ENCODE measurements around the gene HES1. TPM values are rescaled to one million over a fixed set of nuclear protein-coding genes. Genes with fewer than 3 reads are reported as not detected.

Gene HES1
- total and polyA plus RNA-seq, 9 of the 15 experiments (the other 6 are each of a cell fraction or from before 2014, with no cell fraction given) = 3.4 to 37.0 (median 19.3) TPM

- TF ChIP-seq, protein P1, sequence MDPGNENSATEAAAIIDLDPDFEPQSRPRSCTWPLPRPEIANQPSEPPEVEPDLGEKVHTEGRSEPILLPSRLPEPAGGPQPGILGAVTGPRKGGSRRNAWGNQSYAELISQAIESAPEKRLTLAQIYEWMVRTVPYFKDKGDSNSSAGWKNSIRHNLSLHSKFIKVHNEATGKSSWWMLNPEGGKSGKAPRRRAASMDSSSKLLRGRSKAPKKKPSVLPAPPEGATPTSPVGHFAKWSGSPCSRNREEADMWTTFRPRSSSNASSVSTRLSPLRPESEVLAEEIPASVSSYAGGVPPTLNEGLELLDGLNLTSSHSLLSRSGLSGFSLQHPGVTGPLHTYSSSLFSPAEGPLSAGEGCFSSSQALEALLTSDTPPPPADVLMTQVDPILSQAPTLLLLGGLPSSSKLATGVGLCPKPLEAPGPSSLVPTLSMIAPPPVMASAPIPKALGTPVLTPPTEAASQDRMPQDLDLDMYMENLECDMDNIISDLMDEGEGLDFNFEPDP (CRISPR knock-in tag; IDR thresholded peaks at IDR 0.05) = no peak
- TF ChIP-seq ZNF184 (CRISPR knock-in tag; IDR thresholded peaks at IDR 0.05) = no peak
- TF ChIP-seq ZNF436 (CRISPR knock-in tag; IDR thresholded peaks at IDR 0.05) = no peak
- TF ChIP-seq PHTF2 (CRISPR knock-in tag; IDR thresholded peaks at IDR 0.05) = no peak
- no peak for TF ChIP-seq IFI16 (CRISPR knock-in tag; IDR thresholded peaks at IDR 0.05)
- TF ChIP-seq TAL1 (IDR thresholded peaks at IDR 0.05) = 0 out of 2 replicates have a peak, but pooled peaks have one; percentile 29
- peak; percentile 75; the same call in 1 of the 2 replicates for TF ChIP-seq TRIM28 (IDR thresholded peaks at IDR 0.05)
- TF ChIP-seq SRF (CRISPR knock-in tag; IDR thresholded peaks at IDR 0.05) = peak; percentile 69 to 97; a peak in 3 of 4 replicates
- peak; percentile 62 to 65 for TF ChIP-seq AFF1 (IDR thresholded peaks at IDR 0.05; ENCODE audit: low read depth in 1 of 2, partially characterized antibody in 2 of 2)
- peak; percentile 74; the same call in 1 of the 2 replicates for TF ChIP-seq ZNF583 (CRISPR knock-in tag; IDR thresholded peaks at IDR 0.05)
- no peak for TF ChIP-seq ID3 (CRISPR knock-in tag; IDR thresholded peaks at IDR 0.05)
- peak; percentile 10; the same call in 1 of the 2 replicates for TF ChIP-seq ID3 (tag; IDR thresholded peaks at IDR 0.05)
- no peak for TF ChIP-seq SRSF9 (IDR thresholded peaks at IDR 0.05; ENCODE audit: borderline replicate concordance, low read depth, low read length)
- no peak for TF ChIP-seq ZNF347 (CRISPR knock-in tag; IDR thresholded peaks at IDR 0.05; ENCODE audit: low read depth)
- peak; percentile 84 for TF ChIP-seq SOX6 (IDR thresholded peaks at IDR 0.05)
- no peak for TF ChIP-seq RHOXF2B (CRISPR knock-in tag; conservative IDR thresholded peaks at IDR 0.05)
- peak; percentile 76 for TF ChIP-seq CCNT2 (IDR thresholded peaks at IDR 0.05; ENCODE audit: borderline replicate concordance, extremely low read depth, insufficient read length, low read depth, low read length)
- TF ChIP-seq ELF4 (CRISPR knock-in tag; IDR thresholded peaks at IDR 0.05) = 0 out of 2 replicates have a peak, but pooled peaks have one; percentile 17
- TF ChIP-seq SMARCC2 (IDR thresholded peaks at IDR 0.05; ENCODE audit: low read depth) = peak; percentile 79
- no peak for TF ChIP-seq NR1H2 (CRISPR knock-in tag; IDR thresholded peaks at IDR 0.05)
- no peak for TF ChIP-seq ZNF133 (CRISPR knock-in tag; IDR thresholded peaks at IDR 0.05)
- no peak for TF ChIP-seq ZNF121 (CRISPR knock-in tag; conservative IDR thresholded peaks at IDR 0.05)
- peak; percentile 57; the same call in 1 of the 2 replicates for TF ChIP-seq STAT5A (IDR thresholded peaks at IDR 0.05; ENCODE audit: borderline replicate concordance, low read length)
Observed at GRCh38 chr3:194089357-194090177, 46.4 kb upstream of the HES1 start (continued).
